GM21360 (cell line): Measurements from ENCODE around the gene KRT76.
"Not testable (repeated sequence)": the region's sequence is repeated elsewhere in the genome, so short reads cannot be mapped to it uniquely, and the experiment has no call there.

Source experiments
- ATAC-seq: cut with Tn5 transposase; IDR thresholded peaks from one replicate; pipeline ENCODE4 v1.9.1; 2021; ENCODE audit warnings: mild to moderate bottlenecking, moderate library complexity; ENCODE audit not compliant: unreplicated experiment

KRT76 gene

GRCh38 chr12:52761802-52762201 lies 15.3 kb downstream of the KRT76 start:
- no peak for ATAC-seq

- ATAC-seq = not testable (repeated sequence)
Measured at GRCh38 chr12:52761218-52761617, 15.9 kb downstream of the KRT76 start.

GRCh38 chr12:52760623-52761022 lies 16.5 kb downstream of the KRT76 start:
- no peak for ATAC-seq

GRCh38 chr12:52759695-52760094 lies 17.4 kb downstream of the KRT76 start:
- no peak for ATAC-seq

- ATAC-seq = no peak
Measured at GRCh38 chr12:52759218-52759617, 17.9 kb downstream of the KRT76 start.

- ATAC-seq = no peak
Measured at GRCh38 chr12:52757449-52758176, 19.5 kb downstream of the KRT76 start.

GRCh38 chr12:52756281-52756960 lies 20.7 kb downstream of the KRT76 start:
- no peak for ATAC-seq

GRCh38 chr12:52755533-52755932 lies 21.6 kb downstream of the KRT76 start:
- no peak for ATAC-seq

- ATAC-seq = no peak
Measured at GRCh38 chr12:52754135-52754534, 23.0 kb downstream of the KRT76 start.

GRCh38 chr12:52753283-52753682 lies 23.9 kb downstream of the KRT76 start:
- ATAC-seq = no peak

GRCh38 chr12:52752516-52752915 lies 24.6 kb downstream of the KRT76 start:
- no peak for ATAC-seq

GRCh38 chr12:52751795-52752194 lies 25.4 kb downstream of the KRT76 start:
- ATAC-seq = no peak

GRCh38 chr12:52750532-52750931 lies 26.6 kb downstream of the KRT76 start:
- not testable (repeated sequence) for ATAC-seq

- no peak for ATAC-seq
Measured at GRCh38 chr12:52749827-52750226, 27.3 kb downstream of the KRT76 start.

GRCh38 chr12:52748578-52748977 lies 28.6 kb downstream of the KRT76 start:
- ATAC-seq = no peak

- no peak for ATAC-seq
Measured at GRCh38 chr12:52745554-52745953, 31.6 kb downstream of the KRT76 start.

- no peak for ATAC-seq
Measured at GRCh38 chr12:52744493-52745156, 32.5 kb downstream of the KRT76 start.

- no peak for ATAC-seq
Measured at GRCh38 chr12:52742822-52743457, 34.2 kb downstream of the KRT76 start.

GRCh38 chr12:52742196-52742580 lies 35.0 kb downstream of the KRT76 start:
- ATAC-seq = no peak

GRCh38 chr12:52741375-52742195 lies 35.6 kb downstream of the KRT76 start:
- no peak for ATAC-seq

- ATAC-seq = no peak
Measured at GRCh38 chr12:52740584-52740983, 36.6 kb downstream of the KRT76 start.
